IMR-90 (cell line): Measurements from ENCODE around the gene VARS2. TPM values are rescaled to one million over a fixed set of nuclear protein-coding genes. Genes with fewer than 3 reads are reported as not detected.

Experiments used
- ATAC-seq: fragments of 200-7000 bp; cut with Tn5 transposase; 2 replicates; pipeline ENCODE4 v1.9.1; 2020; ENCODE audit warnings: low read depth, mild to moderate bottlenecking, moderate library complexity
- BruUV-seq: library from RNA; stranded (reverse); fragments of 400-500 nt; replicated peaks from 2 replicates; lab custom pipeline; 2021; lab: Mats Ljungman, UMichigan
- CTCF ChIA-PET: fragments of 300-600 bp; formaldehyde crosslinking; extraction: SDS; loops from one replicate; lab custom pipeline; 2021; ENCODE audit warnings: antibody characterized with exemption; lab: Yijun Ruan, JAX
- POLR2A ChIA-PET: fragments of 300-600 bp; sonication (Branson Sonifier 250); formaldehyde crosslinking; loops from one replicate; lab custom pipeline; 2022; ENCODE audit warnings: antibody characterized with exemption; ENCODE audit not compliant: unreplicated experiment; lab: Charles Lee
- DNase-seq: peaks from one replicate; pipeline ENCODE4 v3.0.0; 2013
- H2AFZ ChIP-seq: replicated peaks from 2 replicates; pipeline ENCODE3; 2013; ENCODE audit warnings: low read length, mild to moderate bottlenecking; ENCODE audit not compliant: poor library complexity
- H2AK5ac ChIP-seq: 2 replicates; pipeline ENCODE4 v1.6.1; 2013; ENCODE audit warnings: low read depth, low read length, inconsistent platforms
- H2AK9ac ChIP-seq: replicated peaks from 2 replicates; pipeline ENCODE3; 2013; ENCODE audit warnings: mild to moderate bottlenecking, low read depth, low read length, moderate library complexity; ENCODE audit not compliant: poor library complexity
- H2BK120ac ChIP-seq: 2 replicates; pipeline ENCODE4 v1.6.1; 2013; ENCODE audit warnings: low read depth, low read length, inconsistent platforms
- H2BK15ac ChIP-seq: 3 replicates; pipeline ENCODE4 v1.6.1; 2013; ENCODE audit warnings: low read depth, low read length, inconsistent platforms
- H2BK20ac ChIP-seq: 2 replicates; pipeline ENCODE4 v1.6.1; 2013; ENCODE audit warnings: low read depth, mild to moderate bottlenecking, inconsistent platforms, low read length, moderate library complexity
- H2BK5ac ChIP-seq: 2 replicates; pipeline ENCODE4 v1.6.1; 2013; ENCODE audit warnings: mild to moderate bottlenecking, low read depth, low read length, inconsistent platforms; ENCODE audit not compliant: poor library complexity, severe bottlenecking
- H3K14ac ChIP-seq: replicated peaks from 2 replicates; pipeline ENCODE4 v1.6.1; 2013; ENCODE audit warnings: low read depth, low read length, inconsistent platforms
- H3K18ac ChIP-seq: 2 replicates; pipeline ENCODE4 v1.6.1; 2013; ENCODE audit warnings: low read depth, low read length, control low read depth
- H3K23ac ChIP-seq: 2 replicates; pipeline ENCODE4 v1.6.1; 2013; ENCODE audit warnings: low read depth, low read length, inconsistent platforms
- H3K27ac ChIP-seq: 2 replicates; pipeline ENCODE4 v1.5.1; 2013; ENCODE audit warnings: mild to moderate bottlenecking, control low read depth, low read length; ENCODE audit not compliant: insufficient read depth
- H3K27me3 ChIP-seq: 2 replicates; pipeline ENCODE4 v1.6.1; 2013; ENCODE audit warnings: low read length; ENCODE audit not compliant: control insufficient read depth, insufficient read depth
- H3K36me3 ChIP-seq: 2 replicates; pipeline ENCODE4 v1.6.1; 2013; ENCODE audit warnings: low read length, mixed read lengths; ENCODE audit not compliant: control insufficient read depth, insufficient read depth
- H3K4ac ChIP-seq: 2 replicates; pipeline ENCODE4 v1.6.1; 2013; ENCODE audit warnings: low read depth, low read length, inconsistent platforms
- H3K4me1 ChIP-seq: 2 replicates; pipeline ENCODE4 v1.6.1; 2013; ENCODE audit warnings: low read length, mixed read lengths; ENCODE audit not compliant: control insufficient read depth, insufficient read depth
- H3K4me2 ChIP-seq: 2 replicates; pipeline ENCODE4 v1.6.1; 2013; ENCODE audit warnings: low read depth, mild to moderate bottlenecking, control low read depth, low read length, moderate library complexity
- H3K4me3 ChIP-seq: 2 replicates; pipeline ENCODE4 v1.5.1; 2013; ENCODE audit warnings: low read depth, mild to moderate bottlenecking, control low read depth, low read length, moderate library complexity; ENCODE audit not compliant: insufficient read depth
- H3K56ac ChIP-seq: 2 replicates; pipeline ENCODE4 v1.6.1; 2013; ENCODE audit warnings: low read length, inconsistent platforms; ENCODE audit not compliant: insufficient read depth; ENCODE audit errors: extremely low read depth
- H3K79me1 ChIP-seq, 2 experiments: 2 replicates each; pipeline ENCODE4 v1.6.1; 2013; ENCODE audit warnings: low read length in 2 of 2, inconsistent platforms in 1 of 2, low read depth in 1 of 2
- H3K9ac ChIP-seq: 2 replicates; pipeline ENCODE4 v1.6.1; 2013; ENCODE audit warnings: low read depth, low read length, control low read depth
- H3K9me1 ChIP-seq: 2 replicates; pipeline ENCODE4 v1.6.1; 2013; ENCODE audit warnings: low read length, inconsistent platforms; ENCODE audit not compliant: insufficient read depth
- H3K9me3 ChIP-seq: 2 replicates; pipeline ENCODE4 v1.6.1; 2013; ENCODE audit warnings: low read length; ENCODE audit not compliant: control insufficient read depth, insufficient read depth
- H4K20me1 ChIP-seq: 2 replicates; pipeline ENCODE4 v1.6.1; 2013; ENCODE audit warnings: low read length, inconsistent platforms; ENCODE audit not compliant: insufficient read depth
- H4K5ac ChIP-seq: 2 replicates; pipeline ENCODE4 v1.6.1; 2013; ENCODE audit warnings: mild to moderate bottlenecking, low read depth, low read length, control low read depth
- H4K8ac ChIP-seq, 2 experiments: 2 replicates each; pipeline ENCODE4 v1.6.1; 2013; ENCODE audit warnings: low read depth in 2 of 2, low read length in 2 of 2, control low read depth in 1 of 2, inconsistent platforms in 1 of 2
- H4K91ac ChIP-seq: 2 replicates; pipeline ENCODE4 v1.6.1; 2013; ENCODE audit warnings: low read depth, low read length, inconsistent platforms; ENCODE audit not compliant: insufficient read depth
- CEBPB ChIP-seq: IDR thresholded peaks from 2 replicates; pipeline ENCODE4 v1.6.1; 2012; ENCODE audit warnings: low read depth, low read length, improper control_type of control experiment
- MXI1 ChIP-seq: IDR thresholded peaks from 2 replicates; pipeline ENCODE4 v1.6.1; 2012; ENCODE audit warnings: low read depth, mild to moderate bottlenecking, low read length, moderate library complexity, borderline replicate concordance
- NFE2L2 ChIP-seq: fragments of 150-350 bp; IDR thresholded peaks from 2 replicates; pipeline ENCODE4 v1.6.1; 2016; ENCODE audit warnings: low read depth, mild to moderate bottlenecking, low read length
- POLR2A ChIP-seq: IDR thresholded peaks from 2 replicates; pipeline ENCODE4 v1.6.1; 2012; ENCODE audit warnings: mild to moderate bottlenecking, low read depth, low read length
- RAD21 ChIP-seq: IDR thresholded peaks from 2 replicates; pipeline ENCODE4 v1.6.1; 2012; ENCODE audit warnings: low read length, improper control_type of control experiment
- RFX5 ChIP-seq: IDR thresholded peaks from 2 replicates; pipeline ENCODE4 v1.8.0; 2012; ENCODE audit warnings: low read depth, mild to moderate bottlenecking, low read length, moderate library complexity
- SMC3 ChIP-seq: fragments of 150-350 bp; IDR thresholded peaks from 2 replicates; pipeline ENCODE4 v1.6.1; 2016; ENCODE audit warnings: low read depth, mild to moderate bottlenecking, antibody characterized with exemption, low read length, moderate library complexity
- WGBS, 2 experiments: methylation state at CpG; one replicate each; pipeline versions ENCODE4 v1.1.5 to v1.1.7; 2013; ENCODE audit warnings: missing lambda C conversion rate in 2 of 2; ENCODE audit not compliant: insufficient read length in 1 of 2; ENCODE audit errors: extremely low coverage in 2 of 2; 5-methylcytosine and 5-hydroxymethylcytosine counted together
- dilution Hi-C: fragments of 300-500 bp; cut with HindIII; formaldehyde crosslinking; loops from one replicate; pipeline ENCODE4 v1.14.3; 2018; ENCODE audit warnings: low sequenced_read_pairs; ENCODE audit not compliant: unreplicated experiment
- in situ Hi-C: fragments of 300-500 bp; cut with MboI; formaldehyde crosslinking; loops from 3 replicates; pipeline ENCODE4 v1.14.3; 2019; ENCODE audit warnings: low sequenced_read_pairs, inconsistent platforms, mixed read lengths
- intact Hi-C: fragments of 100-400 bp; cut with micrococcal nuclease; formaldehyde crosslinking; loops from 2 replicates; pipeline ENCODE4 v1.10.0; 2022
- polyA plus RNA-seq, 3 experiments: library from polyadenylated mRNA; depleted of rRNA; stranded (reverse); fragments of >200 nt; gene quantifications; 2 replicates each; pipeline ENCODE4 v1.2.3, GENCODE V29; 2012; ENCODE audit warnings: low replicate concordance in 1 of 3
- total RNA-seq: library from RNA; depleted of rRNA; stranded (reverse); fragments of >200 nt; gene quantifications from 2 replicates; pipeline ENCODE4 v1.2.3, GENCODE V29; 2012
- TF ChIP-seq, protein P1 (sequence below): fragments of 150-350 bp; IDR thresholded peaks from 2 replicates; pipeline ENCODE4 v1.6.1; 2016; ENCODE audit warnings: low read depth, mild to moderate bottlenecking, low read length, moderate library complexity, borderline replicate concordance
- TF ChIP-seq, protein P2 (sequence below): conservative IDR thresholded peaks from 2 replicates; pipeline ENCODE4 v1.5.1; 2012; ENCODE audit warnings: mild to moderate bottlenecking, low read depth, low read length, improper control_type of control experiment

Gene VARS2
- total and polyA plus RNA-seq, 2 of the 4 experiments (the other 2 are of a cell fraction): 7.2 to 14.0 TPM

DNA sequence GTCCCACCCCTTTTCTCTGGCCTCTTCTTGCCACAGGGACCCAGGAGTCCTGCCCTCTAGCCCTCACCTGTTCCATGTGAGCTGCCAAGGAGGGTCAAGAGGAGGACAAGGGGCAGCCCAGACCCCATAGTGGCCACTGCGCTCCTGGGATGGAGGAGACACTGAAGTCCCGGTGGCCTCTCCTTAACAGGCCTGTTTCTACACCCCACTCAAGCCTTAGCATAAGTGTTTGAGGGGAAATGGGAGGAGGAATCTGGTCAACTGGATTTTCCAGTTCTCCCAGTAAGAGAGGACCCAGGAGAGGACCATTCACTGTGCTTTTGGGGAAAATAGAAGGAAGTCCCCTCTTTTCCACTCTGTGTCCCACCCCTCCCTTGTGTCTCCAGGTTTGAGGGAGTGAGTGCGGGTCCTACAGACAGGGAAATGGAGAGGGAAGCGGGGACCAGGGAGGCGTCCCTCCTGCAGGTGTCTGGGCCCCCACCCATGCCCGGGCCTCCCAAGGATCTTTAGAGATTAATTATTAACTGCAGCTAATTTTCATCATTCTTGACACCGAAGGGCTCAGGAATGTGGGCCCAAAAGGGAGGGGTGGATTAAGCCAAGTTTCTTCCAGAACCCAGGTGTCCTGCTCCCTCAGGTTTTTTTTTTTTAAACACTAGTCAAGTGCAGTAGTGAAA, 18.1 kb downstream of the VARS2 start, which contains the start of gene SFTA2:
Gene SFTA2, minus strand, starts transcription at position 202 of the 677 bp plus-strand sequence. Its CDS starts 74 bp downstream, at position 128.
- intact Hi-C loops (no loop called here), dilution Hi-C loops (no loop called here), in situ Hi-C loops (no loop called here)
- Histone ChIP-seq H3K14ac (no peak within 1 kb of the TSS), H2BK120ac (no peak within 1 kb of the TSS), H3K79me1 (no peaks in the 10 kb centered on the region), H2AK9ac (no peak within 1 kb of the TSS), H2AFZ (no peak within 1 kb of the TSS), H4K8ac (no peak within 1 kb of the TSS), H3K9me1 (no peaks in the 10 kb centered on the region), H3K4me3 (no peak within 1 kb of the TSS), H4K20me1 (no peaks in the 10 kb centered on the region), H2BK15ac (no peak within 1 kb of the TSS), H3K4me2 (no peak within 1 kb of the TSS), H3K56ac (no peak within 1 kb of the TSS), H2BK20ac (no peak within 1 kb of the TSS), H2AK5ac (no peak within 1 kb of the TSS), H3K4me1 (no peaks in the 10 kb centered on the region), H3K27ac (no peak within 1 kb of the TSS), H3K9me3 (peaks cover 4% of the 10 kb centered on the region), H3K4ac (no peak within 1 kb of the TSS), H3K27me3 (peaks cover 35% of the 10 kb centered on the region), H3K9ac (no peak within 1 kb of the TSS), H4K91ac (no peak within 1 kb of the TSS), H4K5ac (no peak within 1 kb of the TSS), H3K36me3 (no peaks in the 10 kb centered on the region; the same call in 1 of the 2 replicates), H3K18ac (no peak within 1 kb of the TSS), H2BK5ac (no peak within 1 kb of the TSS), H3K23ac (no peak within 1 kb of the TSS)
- TF ChIP-seq CEBPB: no peak
- no peak for TF ChIP-seq POLR2A
- no peak for TF ChIP-seq SMC3
- TF ChIP-seq, protein P1, sequence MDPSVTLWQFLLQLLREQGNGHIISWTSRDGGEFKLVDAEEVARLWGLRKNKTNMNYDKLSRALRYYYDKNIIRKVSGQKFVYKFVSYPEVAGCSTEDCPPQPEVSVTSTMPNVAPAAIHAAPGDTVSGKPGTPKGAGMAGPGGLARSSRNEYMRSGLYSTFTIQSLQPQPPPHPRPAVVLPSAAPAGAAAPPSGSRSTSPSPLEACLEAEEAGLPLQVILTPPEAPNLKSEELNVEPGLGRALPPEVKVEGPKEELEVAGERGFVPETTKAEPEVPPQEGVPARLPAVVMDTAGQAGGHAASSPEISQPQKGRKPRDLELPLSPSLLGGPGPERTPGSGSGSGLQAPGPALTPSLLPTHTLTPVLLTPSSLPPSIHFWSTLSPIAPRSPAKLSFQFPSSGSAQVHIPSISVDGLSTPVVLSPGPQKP: no peak
- TF ChIP-seq NFE2L2: no peak
- TF ChIP-seq MXI1: no peak
- TF ChIP-seq RFX5: no peak
- TF ChIP-seq, protein P2, sequence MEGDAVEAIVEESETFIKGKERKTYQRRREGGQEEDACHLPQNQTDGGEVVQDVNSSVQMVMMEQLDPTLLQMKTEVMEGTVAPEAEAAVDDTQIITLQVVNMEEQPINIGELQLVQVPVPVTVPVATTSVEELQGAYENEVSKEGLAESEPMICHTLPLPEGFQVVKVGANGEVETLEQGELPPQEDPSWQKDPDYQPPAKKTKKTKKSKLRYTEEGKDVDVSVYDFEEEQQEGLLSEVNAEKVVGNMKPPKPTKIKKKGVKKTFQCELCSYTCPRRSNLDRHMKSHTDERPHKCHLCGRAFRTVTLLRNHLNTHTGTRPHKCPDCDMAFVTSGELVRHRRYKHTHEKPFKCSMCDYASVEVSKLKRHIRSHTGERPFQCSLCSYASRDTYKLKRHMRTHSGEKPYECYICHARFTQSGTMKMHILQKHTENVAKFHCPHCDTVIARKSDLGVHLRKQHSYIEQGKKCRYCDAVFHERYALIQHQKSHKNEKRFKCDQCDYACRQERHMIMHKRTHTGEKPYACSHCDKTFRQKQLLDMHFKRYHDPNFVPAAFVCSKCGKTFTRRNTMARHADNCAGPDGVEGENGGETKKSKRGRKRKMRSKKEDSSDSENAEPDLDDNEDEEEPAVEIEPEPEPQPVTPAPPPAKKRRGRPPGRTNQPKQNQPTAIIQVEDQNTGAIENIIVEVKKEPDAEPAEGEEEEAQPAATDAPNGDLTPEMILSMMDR: no peak
- TF ChIP-seq RAD21: no peak
- CTCF ChIA-PET: interaction anchor here (0.9 kb wide), 2 partner anchors 16 to 139 kb away, joined by 3 read pairs; no protein-coding TSS in a partner anchor
- no CpG with 5 or more reads among the region's 7 CpGs for WGBS, 2 experiments
- POLR2A ChIA-PET: no interaction called here
- no TSS peak for BruUV-seq
- ATAC-seq: no peak
- no peak for DNase-seq
